NB4 (cell line): ENCODE results near the gene EMX2.

Experiments used
- DNase-seq: peaks from one replicate; pipeline ENCODE4 v3.0.0; 2010; ENCODE audit warnings: low read depth
- H3K4me3 ChIP-seq: one replicate; pipeline ENCODE4 v1.5.1; 2011; ENCODE audit warnings: mild to moderate bottlenecking, low read depth, low read length, moderate library complexity
- CTCF ChIP-seq: IDR thresholded peaks from one replicate; pipeline ENCODE4 v1.5.1; 2012; ENCODE audit warnings: low read depth, low read length
- MAX ChIP-seq: IDR thresholded peaks from 2 replicates; pipeline ENCODE4 v1.6.1; 2011; ENCODE audit warnings: low read depth, low read length
- MYC ChIP-seq: IDR thresholded peaks from 2 replicates; pipeline ENCODE4 v1.6.1; 2011; ENCODE audit warnings: low read depth, low read length
- POLR2A ChIP-seq: IDR thresholded peaks from 2 replicates; pipeline ENCODE4 v1.6.1; 2011; ENCODE audit warnings: mild to moderate bottlenecking; ENCODE audit not compliant: insufficient read length; ENCODE audit errors: extremely low read depth

EMX2 gene

GRCh38 chr10:117519879-117520278, 22.7 kb upstream of the EMX2 start:
- TF ChIP-seq CTCF: no peak
- TF ChIP-seq MYC: no peak
- TF ChIP-seq POLR2A: no peak
- no peak for TF ChIP-seq MAX
- no peak overlapping the region for H3K4me3 ChIP-seq
- no peak for DNase-seq

DNA sequence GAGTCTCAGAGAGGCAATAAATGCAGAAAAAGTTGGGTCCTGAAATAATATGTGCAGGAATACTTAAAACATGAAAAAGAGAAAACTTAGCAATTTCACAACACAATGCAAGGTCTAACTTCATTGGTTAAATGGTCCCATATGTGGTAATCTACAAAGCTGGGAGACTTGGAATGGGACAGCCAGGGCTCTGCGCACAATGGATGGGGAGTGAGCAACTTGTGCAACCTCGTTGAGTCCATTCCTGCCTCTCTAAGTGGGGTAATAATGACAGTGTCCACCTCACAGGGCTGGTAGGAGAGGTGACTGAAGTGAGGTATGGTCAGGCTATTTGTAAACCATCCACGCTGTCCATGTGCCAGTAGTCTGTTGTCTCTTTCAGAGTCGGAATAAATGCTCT, 11.8 kb upstream of the EMX2 start:
- no peak for DNase-seq
- H3K4me3 ChIP-seq: no peak overlapping the region
- TF ChIP-seq MAX (no peak), MYC (no peak), POLR2A (no peak), CTCF (no peak)

GRCh38 chr10:117531371-117532002, 11.1 kb upstream of the EMX2 start:
- no peak overlapping the region for H3K4me3 ChIP-seq
- no peak for DNase-seq
- no peak for TF ChIP-seq POLR2A

DNA sequence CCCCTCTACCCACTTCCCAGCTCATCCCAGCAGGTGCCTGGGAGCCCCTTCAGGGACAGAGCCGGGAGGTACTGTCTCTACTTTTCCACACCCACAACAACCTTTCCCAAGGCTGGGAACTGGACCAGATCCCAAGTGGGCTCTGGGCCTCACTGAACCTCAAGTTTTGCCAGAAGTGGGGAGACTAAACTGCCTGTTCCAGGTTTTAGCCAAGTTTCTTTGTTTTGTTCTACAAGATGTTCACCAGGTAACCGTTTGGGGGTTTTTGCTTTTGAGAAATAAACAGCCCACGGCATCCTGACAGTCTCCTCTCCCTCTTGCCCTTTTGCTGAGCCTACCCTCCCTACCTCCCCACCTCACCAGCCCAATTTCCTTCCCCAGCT, 10.6 kb upstream of the EMX2 start:
- no peak overlapping the region for H3K4me3 ChIP-seq
- no peak for DNase-seq
- TF ChIP-seq POLR2A (no peak), MAX (no peak), CTCF (no peak), MYC (no peak)

DNA sequence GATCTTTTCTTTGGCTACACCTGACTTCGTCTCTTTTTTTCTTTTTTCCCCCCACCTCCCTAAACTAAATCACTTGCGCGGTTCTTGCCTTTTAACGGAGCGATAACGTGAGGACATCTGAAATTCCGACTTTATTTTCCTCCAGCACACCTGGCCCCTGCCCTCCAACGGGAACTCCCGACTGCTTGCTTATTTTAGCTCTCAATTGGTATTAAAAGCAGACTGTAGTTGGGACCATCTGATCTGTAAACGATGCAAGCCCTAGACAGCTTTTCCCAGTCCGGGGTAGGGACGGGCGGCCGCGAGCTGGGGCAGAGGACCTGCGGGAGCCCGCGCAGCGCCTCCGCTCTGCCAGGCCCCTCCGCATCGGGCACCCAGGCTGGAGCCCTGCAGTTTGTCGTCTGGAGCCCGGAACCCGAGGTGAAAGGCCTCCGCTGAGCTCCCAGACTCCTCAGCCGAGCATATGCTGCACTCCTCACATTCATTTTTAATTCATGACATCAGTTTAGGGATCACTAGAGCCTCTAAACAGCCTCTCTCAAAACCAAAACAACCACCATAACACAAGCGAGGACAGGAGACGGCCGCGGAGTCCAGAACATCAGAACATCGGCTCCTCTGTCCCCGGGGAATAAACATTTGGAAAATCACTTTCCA, 10.0 kb upstream of the EMX2 start:
- no peak for DNase-seq
- no peak overlapping the region for H3K4me3 ChIP-seq
- no peak for TF ChIP-seq CTCF

DNA sequence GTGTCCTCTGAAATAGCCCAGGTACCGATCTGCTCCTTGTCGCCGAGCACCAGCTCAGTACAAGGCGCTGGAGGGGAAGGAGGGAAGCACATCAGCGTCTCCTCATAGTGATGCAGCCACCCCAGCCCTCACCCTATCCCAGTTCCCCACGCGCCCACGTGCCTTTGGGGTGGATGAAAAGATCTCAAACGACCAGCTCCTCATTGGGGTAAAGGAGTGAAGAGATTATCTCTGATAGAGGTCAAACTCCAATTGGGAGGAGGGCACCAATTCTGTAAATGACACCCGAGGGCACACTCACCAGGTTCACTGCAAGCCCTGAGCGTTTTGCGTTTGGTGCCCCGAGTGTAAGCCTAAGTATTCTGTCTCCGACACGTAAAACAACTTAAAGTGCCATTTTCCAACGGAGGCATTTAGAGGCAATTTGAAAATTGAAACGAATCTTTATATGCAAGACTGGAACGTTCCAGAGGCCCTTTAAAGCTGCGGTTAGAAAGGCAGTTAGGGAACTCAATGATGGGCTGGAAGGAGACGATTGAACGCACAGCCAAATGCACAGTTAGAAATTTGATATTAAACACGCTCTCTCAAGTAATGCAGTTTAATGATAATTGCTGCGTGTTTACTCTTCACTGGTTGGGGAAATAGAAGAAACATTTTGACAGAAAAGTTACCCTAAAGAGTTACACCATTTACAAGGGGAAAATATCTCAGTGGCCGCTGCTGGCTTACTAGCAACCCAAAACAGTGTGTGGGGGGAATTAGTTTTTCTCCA, 8.9 kb upstream of the EMX2 start:
- no peak for DNase-seq
- H3K4me3 ChIP-seq: no peak overlapping the region
- TF ChIP-seq CTCF (no peak), MAX (no peak), MYC (no peak), POLR2A (no peak)
